HG03469 (cell line): ENCODE measurements around the gene FRAT1.

Experiments
- ATAC-seq: cut with Tn5 transposase; IDR thresholded peaks from one replicate; pipeline ENCODE4 v1.9.1; 2021; ENCODE audit warnings: mild to moderate bottlenecking, moderate library complexity, moderate number of reproducible peaks; ENCODE audit not compliant: unreplicated experiment

FRAT1 gene

DNA sequence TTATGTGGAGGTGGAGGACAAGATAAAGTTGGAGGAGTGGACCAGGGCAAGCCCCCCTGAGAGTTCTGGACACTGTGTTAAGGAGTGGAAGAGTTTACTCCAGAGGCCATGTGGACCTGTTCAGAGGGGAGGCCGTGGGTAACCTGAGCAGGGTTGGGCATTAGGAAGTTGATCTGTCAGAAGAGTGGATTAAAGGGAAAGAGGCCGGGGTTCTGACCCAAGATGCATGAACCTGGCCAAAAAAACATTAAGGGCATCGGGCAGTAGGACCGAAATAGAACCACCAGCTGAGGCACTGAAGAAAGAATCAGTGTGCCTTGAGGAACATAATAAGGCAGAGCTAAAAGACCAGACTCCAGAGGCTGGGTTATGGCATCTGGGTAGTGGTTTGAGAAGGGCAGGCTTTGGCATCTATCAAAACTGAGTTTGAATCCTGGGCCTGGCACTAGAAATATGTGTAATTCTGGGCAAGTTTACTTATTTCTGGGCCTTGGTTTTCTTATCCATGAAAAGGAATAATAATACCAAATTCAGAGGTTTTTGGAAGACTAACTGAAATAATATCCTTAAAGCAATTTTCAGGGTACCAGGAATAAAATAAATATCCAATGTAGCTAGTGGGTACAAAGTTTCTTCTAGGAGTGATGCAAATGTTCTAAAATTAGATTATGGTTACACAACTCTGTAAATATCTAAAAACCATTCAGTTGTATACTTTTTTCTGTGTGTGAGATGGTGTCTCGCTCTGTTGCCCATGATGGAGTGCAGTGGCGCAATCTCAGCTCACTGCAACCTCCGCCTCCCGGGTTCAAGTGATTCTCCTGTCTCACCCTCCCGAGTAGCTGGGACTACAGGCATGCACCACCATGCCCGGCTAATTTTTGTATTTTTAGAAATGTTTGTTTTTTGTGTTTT, 10.9 kb upstream of the FRAT1 start:
- ATAC-seq = no peak

GRCh38 chr10:97311111-97311626, 7.9 kb upstream of the FRAT1 start:
- ATAC-seq = no peak

DNA sequence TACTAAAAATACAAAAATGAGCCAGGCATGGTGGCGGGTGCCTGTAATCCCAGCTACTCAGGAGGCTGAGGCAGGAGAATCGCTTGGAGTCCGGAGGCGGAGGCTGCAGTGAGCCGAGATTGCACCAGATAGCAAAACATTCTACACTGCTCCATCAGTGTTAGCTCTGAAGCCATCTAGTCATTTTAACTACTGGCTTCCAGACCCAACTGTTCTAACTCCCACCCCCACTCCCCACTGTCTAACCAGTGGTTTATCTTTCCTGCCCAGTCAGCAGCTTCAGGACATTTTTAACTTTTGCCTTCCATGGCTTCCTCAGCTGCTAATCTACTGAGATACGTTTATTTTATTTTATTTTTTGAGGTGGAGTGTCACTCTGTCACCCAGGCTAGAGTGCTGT, 6.2 kb upstream of the FRAT1 start:
- no peak for ATAC-seq

GRCh38 chr10:97314671-97315070, 4.4 kb upstream of the FRAT1 start:
- no peak for ATAC-seq

GRCh38 chr10:97319671-97320479, 804 bp downstream of the FRAT1 start:
- peak; percentile 12 for ATAC-seq

- no peak for ATAC-seq
These were observed 1.5 kb downstream of the FRAT1 start for GRCh38 chr10:97320480-97321031.

DNA sequence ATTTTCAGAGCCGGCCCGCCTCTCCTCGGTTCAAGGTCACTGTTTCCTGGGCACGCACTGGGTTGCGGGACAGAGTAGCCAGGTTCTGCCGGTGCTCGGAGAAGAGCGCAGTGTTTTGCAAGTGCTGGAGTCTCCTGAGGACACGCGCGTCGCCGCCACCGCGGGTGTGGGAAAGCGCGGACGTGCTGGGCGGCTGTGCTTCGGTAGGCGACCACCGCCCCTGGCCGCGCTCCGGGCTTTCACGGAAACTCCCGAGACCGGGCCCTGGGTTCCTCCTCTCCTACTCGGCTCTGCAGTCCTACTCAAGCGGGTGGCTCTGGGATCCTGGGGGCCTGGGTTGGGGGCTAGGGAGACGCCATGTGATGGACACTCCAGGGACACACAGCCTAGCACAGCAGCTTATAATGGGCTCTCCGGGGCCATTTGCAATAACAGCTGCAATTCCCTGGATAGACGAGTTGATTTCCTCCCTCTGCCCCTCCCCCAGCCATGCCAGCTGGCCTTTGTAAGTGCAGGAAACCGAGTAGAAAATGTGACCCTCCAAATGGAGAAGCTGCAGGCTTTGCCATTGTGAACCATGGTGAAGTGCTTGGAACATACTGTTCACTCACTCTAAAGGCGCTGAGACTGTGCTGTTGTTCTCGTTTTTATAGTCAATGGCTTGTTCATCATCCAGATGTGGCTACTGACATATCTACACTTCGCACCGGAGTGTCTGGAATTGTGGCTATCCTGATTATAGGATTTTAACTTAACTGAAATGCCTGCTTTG, 2.1 kb downstream of the FRAT1 start:
- ATAC-seq = no peak

GRCh38 chr10:97321804-97322190, 2.7 kb downstream of the FRAT1 start:
- ATAC-seq = no peak

GRCh38 chr10:97323501-97323900, 4.4 kb downstream of the FRAT1 start:
- ATAC-seq = no peak

DNA sequence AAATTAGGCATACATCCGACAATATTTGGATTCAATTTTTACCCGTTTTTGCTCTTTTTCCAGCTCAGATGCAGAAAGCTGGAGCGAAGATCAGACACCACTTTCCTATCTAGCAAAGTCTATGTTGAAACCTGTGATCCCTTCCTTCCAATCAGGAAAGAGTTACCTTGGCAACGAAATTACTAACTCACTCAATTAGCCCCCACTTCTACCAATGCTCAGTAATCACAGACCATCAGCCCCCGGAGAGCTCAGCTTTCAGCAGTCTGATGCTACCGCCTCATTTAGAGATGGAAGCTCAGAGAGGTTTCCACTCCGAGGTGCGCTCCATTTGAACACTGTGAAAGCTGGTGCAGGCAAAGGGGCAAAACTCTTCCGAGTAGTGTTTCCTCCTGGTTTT, 6.7 kb downstream of the FRAT1 start:
- ATAC-seq = no peak

DNA sequence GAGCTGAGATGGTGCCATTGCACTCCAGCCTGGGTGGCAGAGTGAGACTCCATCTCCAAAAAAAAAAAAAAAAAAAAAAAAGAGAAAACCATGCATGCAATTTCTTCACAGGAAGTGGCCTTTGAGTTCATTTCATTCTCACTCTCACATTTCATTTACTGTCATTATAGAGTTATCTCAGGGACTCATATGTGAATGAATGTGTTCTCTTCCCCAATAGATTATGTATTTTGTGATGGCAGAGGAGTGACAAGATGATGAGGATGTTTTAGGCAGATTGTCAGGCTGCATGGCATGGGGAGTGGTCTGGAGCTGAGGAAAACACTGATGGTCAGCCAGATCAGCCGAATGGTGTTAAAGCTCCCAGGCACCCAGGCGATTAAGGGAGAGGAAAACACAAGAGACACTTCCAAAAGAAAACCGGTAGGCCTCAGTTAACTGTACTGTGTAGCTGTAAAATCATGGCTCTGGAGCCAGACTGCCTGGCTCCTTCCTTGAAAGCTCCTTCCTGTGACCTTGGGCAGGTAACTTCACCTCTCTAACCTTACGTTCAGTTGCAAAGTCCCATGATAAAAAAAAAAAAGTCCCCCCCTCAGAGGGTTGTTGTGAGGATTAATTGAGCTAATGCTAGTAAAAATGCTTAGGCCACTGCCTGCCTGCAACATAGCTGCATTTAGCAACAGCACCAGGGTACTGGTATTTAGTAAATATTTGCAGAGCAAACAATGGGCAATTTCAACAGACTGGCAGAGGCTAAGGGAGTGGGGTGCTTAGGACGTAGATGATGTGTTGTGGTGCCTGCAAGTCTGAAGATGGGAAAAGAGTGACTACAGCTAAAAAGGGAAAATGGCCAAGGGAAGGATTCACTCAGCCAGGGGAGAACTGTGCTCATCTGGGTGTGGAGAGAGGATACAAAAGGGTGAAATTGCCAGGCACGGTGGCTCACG, 8.6 kb downstream of the FRAT1 start:
- ATAC-seq = no peak

DNA sequence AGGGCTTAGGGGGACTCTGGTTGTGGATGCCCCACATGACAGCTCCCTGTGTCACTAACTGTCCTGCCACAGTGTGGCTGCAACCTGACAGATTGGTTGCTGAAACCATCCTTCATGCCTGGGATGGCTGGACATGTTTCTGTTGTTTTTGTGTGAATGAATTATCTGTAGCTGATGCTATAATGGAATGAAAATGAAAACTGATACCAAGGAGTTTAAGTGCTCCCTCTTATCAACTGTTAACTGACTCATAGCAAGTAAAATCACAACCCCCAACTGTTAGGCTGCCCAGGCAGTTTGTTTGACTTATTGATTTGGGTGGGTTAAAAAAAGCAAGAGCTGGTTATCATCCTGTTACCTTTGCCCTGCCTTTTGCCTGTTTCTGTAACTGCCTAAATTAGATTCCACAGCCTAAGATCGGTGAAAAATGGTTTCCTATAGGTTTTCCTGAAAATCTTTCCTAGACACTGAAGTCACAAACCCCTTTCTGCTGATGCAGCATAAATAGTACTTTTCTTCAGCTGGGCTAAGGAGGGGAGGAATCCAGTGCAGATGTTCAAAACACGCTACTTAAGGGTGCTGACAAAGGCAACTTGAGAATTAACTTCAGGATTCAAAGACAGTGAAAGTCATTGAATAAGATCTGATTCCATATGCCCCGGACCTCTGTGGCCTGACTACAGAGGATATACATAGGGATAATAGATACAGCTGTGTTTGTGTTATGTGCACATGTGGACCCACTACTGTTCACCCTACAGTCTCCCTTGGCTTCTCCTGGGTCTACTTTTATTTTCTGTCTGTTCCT, 9.8 kb downstream of the FRAT1 start:
- no peak for ATAC-seq

- ATAC-seq = no peak
These were observed 10.7 kb downstream of the FRAT1 start for GRCh38 chr10:97329766-97330165.

GRCh38 chr10:97331153-97331703, 12.2 kb downstream of the FRAT1 start:
- ATAC-seq = no peak

DNA sequence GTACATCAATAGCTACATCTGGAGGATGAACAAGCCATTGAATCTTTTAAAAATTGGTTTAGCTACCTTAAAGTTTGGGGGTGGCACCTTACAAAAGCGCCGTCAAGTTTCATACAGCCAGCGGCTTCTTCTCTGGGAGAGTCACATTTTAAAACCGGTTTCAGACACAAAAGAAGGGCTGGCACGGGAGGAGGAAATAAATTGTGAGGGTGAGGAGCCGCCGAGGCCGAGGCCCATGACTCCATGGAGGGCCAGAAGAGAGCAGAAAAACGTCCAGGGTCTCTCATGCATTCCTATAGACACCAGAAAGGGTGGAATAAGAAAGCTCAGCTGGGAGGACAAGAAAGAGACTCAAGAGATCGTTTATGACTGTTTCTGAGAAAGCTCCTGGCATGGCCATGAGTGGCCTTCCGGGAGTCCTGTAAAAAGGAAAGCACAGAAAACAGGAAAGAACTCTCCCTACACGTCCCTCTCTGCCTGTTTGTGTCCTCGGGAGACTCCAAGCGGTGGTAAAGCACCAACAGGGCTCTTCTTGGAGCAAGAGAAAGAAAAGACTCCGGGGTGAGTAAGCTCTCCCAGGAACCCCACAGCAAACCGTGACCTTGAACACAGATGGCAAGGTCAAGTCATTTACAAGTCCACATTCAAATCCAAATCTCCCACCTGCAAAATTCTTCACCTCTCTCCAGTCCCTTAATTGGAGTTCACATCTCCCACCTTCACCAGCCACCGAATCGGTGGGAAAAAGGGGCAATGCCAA, 13.7 kb downstream of the FRAT1 start:
- no peak for ATAC-seq

DNA sequence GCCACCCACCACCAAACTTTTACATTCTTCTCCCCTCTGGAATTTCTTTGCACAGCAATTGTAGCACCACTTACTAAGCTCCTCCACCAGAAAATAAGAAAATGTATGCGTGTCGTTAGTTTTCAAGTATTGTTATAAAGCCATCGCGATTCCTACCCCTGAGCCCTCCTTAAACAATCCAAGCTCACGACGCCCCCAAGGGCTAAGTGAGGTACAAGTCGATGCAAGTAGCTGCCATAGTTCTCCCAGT, 14.2 kb downstream of the FRAT1 start:
- no peak for ATAC-seq

DNA sequence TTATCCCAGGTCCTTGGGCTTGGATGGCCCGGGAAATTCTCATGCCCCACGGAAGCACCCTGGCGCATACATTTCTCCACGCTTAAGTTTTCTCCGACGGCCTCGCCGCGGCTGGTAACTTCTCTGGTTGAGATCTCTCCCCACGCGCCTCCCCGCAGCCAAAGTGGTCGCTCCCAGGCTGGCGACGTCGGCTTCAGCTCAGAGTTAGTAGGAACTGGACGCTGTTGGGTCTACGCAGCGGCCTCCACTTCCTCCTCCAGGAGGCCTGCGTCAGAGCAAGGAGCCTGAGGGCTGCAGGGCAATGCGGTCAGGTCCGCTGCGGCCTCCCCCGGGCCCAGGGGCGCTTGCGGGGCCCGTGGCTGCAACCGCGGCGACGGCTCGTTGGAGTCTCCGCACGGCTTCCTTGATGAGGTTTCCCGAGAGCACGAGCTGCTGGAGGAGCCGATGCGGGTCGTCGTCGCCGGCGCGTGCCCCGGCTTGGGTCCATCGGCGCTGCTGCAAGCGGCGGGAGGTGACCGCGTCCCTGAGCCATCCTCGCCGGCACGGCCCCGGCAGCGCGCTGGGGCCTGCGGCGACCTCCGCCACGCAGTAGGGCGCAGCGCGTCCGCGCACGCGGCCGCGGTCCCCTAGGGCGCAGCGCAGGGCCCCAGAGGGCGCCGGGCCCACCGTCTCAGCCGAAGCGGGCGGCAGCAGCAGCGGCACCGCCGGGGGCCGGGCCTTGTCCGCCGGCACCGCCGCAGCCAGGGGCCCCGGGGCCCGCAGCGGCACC, 14.7 kb downstream of the FRAT1 start:
- no peak for ATAC-seq
